ENCODE measurements around the gene GUCY1B1. TPM values are rescaled to one million over a fixed set of nuclear protein-coding genes. Genes with fewer than 3 reads are reported as not detected.

The GUCY1B1 gene
- polyA plus RNA-seq, 1 of the 3 experiments (the other 2 are of a cell fraction), result 0.38 TPM

DNA sequence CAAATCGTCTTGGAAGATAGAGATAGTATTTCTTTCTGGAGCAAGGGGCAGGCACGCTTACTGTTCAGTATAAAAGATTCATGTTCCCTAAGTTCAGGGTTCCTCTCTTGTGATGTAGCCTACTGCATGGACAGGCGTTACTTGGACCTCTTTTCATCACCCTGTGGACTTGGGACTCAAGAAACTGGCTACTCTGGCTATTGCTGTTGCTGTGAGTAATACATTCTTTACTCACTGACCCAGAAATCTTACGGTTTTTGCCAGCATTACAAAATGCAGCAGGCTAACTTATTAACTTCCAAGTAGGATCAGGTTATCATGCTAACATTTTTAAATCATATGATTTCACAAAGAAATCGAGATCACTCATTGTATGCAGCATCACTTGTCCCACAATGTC is 12.8 kb upstream of the GUCY1B1 start:
- no peak overlapping the region for H2AFZ ChIP-seq (ENCODE audit: low read depth)
- no peaks in the 10 kb centered on the region for H3K4me1 ChIP-seq (ENCODE audit: control insufficient read depth in 1 of 2, insufficient read depth in 2 of 2, low read depth in 1 of 2, low read length in 1 of 2)
- DNase-seq, result no peak
- H3K27ac ChIP-seq (ENCODE audit: low read depth in 2 of 2, low read length in 1 of 2), result no peak overlapping the region
- no peaks in the 10 kb centered on the region for H3K27me3 ChIP-seq (ENCODE audit: insufficient read depth)
- H3K9me3 ChIP-seq, result no peaks in the 10 kb centered on the region
- H4K20me1 ChIP-seq (ENCODE audit: insufficient read depth), result no peaks in the 10 kb centered on the region
- no peak for TF ChIP-seq TCF12 (IDR thresholded peaks at IDR 0.05)
- TF ChIP-seq PBX3 (IDR thresholded peaks at IDR 0.05), result no peak
- TF ChIP-seq ELF1 (IDR thresholded peaks at IDR 0.05), result no peak
- TF ChIP-seq MXI1 (IDR thresholded peaks at IDR 0.05; ENCODE audit: low read depth, low read length), result no peak
- TF ChIP-seq JUND (IDR thresholded peaks at IDR 0.05), result no peak
- TF ChIP-seq RCOR1 (IDR thresholded peaks at IDR 0.05; ENCODE audit: low read length), result no peak
- TF ChIP-seq, protein P1, sequence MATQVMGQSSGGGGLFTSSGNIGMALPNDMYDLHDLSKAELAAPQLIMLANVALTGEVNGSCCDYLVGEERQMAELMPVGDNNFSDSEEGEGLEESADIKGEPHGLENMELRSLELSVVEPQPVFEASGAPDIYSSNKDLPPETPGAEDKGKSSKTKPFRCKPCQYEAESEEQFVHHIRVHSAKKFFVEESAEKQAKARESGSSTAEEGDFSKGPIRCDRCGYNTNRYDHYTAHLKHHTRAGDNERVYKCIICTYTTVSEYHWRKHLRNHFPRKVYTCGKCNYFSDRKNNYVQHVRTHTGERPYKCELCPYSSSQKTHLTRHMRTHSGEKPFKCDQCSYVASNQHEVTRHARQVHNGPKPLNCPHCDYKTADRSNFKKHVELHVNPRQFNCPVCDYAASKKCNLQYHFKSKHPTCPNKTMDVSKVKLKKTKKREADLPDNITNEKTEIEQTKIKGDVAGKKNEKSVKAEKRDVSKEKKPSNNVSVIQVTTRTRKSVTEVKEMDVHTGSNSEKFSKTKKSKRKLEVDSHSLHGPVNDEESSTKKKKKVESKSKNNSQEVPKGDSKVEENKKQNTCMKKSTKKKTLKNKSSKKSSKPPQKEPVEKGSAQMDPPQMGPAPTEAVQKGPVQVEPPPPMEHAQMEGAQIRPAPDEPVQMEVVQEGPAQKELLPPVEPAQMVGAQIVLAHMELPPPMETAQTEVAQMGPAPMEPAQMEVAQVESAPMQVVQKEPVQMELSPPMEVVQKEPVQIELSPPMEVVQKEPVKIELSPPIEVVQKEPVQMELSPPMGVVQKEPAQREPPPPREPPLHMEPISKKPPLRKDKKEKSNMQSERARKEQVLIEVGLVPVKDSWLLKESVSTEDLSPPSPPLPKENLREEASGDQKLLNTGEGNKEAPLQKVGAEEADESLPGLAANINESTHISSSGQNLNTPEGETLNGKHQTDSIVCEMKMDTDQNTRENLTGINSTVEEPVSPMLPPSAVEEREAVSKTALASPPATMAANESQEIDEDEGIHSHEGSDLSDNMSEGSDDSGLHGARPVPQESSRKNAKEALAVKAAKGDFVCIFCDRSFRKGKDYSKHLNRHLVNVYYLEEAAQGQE (IDR thresholded peaks at IDR 0.05; ENCODE audit: low read depth, low read length), result no peak
- no peak for TF ChIP-seq GABPA (IDR thresholded peaks at IDR 0.05; ENCODE audit: low read depth)
- no peak for TF ChIP-seq RFX5 (IDR thresholded peaks at IDR 0.05; ENCODE audit: low read length)
- TF ChIP-seq TAF1 (IDR thresholded peaks at IDR 0.05; ENCODE audit: borderline replicate concordance, low read depth, low read length), result no peak
- TF ChIP-seq, protein P2, sequence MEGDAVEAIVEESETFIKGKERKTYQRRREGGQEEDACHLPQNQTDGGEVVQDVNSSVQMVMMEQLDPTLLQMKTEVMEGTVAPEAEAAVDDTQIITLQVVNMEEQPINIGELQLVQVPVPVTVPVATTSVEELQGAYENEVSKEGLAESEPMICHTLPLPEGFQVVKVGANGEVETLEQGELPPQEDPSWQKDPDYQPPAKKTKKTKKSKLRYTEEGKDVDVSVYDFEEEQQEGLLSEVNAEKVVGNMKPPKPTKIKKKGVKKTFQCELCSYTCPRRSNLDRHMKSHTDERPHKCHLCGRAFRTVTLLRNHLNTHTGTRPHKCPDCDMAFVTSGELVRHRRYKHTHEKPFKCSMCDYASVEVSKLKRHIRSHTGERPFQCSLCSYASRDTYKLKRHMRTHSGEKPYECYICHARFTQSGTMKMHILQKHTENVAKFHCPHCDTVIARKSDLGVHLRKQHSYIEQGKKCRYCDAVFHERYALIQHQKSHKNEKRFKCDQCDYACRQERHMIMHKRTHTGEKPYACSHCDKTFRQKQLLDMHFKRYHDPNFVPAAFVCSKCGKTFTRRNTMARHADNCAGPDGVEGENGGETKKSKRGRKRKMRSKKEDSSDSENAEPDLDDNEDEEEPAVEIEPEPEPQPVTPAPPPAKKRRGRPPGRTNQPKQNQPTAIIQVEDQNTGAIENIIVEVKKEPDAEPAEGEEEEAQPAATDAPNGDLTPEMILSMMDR (IDR thresholded peaks at IDR 0.05), result no peak
- no peak for TF ChIP-seq USF1 (IDR thresholded peaks at IDR 0.05; ENCODE audit: borderline replicate concordance, low read depth)
- ChIA-PET POLR2A (no interaction called here), CTCF (no interaction called here)
- H3K9me2 ChIP-seq, result no peaks in the 10 kb centered on the region
- no peak overlapping the region for H3K9ac ChIP-seq
- WGBS (ENCODE audit: low lambda C conversion rate), result 28% methylated on average over 5 of the region's 5 CpGs
- no peak overlapping the region for H3K4me3 ChIP-seq (ENCODE audit: low read depth in 2 of 2, low read length in 1 of 2)
- no peak overlapping the region for H3K4me2 ChIP-seq
- no peaks in the 10 kb centered on the region for H3F3A ChIP-seq (replicated peaks; ENCODE audit: insufficient read depth)
- no peaks in the 10 kb centered on the region for H3K79me2 ChIP-seq (ENCODE audit: insufficient read depth)
- no peaks in the 10 kb centered on the region for H3K36me3 ChIP-seq (replicated peaks in 1 of 2; ENCODE audit: control insufficient read depth in 1 of 2, insufficient read depth in 2 of 2, low read length in 1 of 2)

Measured in SK-N-SH (cell line).